B cell (primary cell): Measurements from ENCODE around the gene WBP2.

Experiments used
- EZH2 ChIP-seq: IDR thresholded peaks from 2 replicates; pipeline ENCODE4 v1.6.1; 2012; ENCODE audit warnings: borderline replicate concordance, low read depth, mild to moderate bottlenecking, moderate library complexity, low read length; ENCODE audit not compliant: insufficient read depth, poor library complexity, severe bottlenecking
- TF ChIP-seq, protein P1 (sequence below): fragments of 200-600 bp; IDR thresholded peaks from one replicate; pipeline ENCODE4 v1.8.0; 2022; ENCODE audit warnings: antibody characterized with exemption, mild to moderate bottlenecking

DNA sequence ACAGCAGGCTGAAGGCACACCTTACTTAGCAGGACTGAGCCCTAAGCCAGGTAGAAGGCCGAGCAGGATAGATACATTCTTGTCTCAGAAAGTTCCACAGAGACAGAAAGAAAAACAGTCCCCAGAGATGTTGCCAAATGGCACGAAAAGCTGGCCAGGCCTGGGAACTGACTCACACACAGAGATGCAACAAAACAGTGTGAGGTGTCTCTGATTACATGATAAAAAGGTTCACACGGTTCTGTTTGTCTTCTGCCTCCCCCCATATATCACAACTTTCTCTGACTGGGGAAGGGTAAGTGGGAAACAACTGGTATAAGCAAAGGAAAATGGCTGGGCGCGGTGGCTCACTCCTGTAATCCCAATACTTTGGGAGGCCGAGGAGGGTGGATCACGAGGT, 1.7 kb downstream of the WBP2 start:
- TF ChIP-seq, protein P1, sequence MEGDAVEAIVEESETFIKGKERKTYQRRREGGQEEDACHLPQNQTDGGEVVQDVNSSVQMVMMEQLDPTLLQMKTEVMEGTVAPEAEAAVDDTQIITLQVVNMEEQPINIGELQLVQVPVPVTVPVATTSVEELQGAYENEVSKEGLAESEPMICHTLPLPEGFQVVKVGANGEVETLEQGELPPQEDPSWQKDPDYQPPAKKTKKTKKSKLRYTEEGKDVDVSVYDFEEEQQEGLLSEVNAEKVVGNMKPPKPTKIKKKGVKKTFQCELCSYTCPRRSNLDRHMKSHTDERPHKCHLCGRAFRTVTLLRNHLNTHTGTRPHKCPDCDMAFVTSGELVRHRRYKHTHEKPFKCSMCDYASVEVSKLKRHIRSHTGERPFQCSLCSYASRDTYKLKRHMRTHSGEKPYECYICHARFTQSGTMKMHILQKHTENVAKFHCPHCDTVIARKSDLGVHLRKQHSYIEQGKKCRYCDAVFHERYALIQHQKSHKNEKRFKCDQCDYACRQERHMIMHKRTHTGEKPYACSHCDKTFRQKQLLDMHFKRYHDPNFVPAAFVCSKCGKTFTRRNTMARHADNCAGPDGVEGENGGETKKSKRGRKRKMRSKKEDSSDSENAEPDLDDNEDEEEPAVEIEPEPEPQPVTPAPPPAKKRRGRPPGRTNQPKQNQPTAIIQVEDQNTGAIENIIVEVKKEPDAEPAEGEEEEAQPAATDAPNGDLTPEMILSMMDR: no peak
- no peak for TF ChIP-seq EZH2
